Inflammatory macrophage treated with lipopolysaccharide for 1 hour (primary cell): ENCODE data around the gene PARK7.

Experiments used
- DNase-seq, 2 donors: peaks; one replicate each; pipeline ENCODE4 v3.0.0-alpha.2; 2020 to 2022

The PARK7 gene

DNA sequence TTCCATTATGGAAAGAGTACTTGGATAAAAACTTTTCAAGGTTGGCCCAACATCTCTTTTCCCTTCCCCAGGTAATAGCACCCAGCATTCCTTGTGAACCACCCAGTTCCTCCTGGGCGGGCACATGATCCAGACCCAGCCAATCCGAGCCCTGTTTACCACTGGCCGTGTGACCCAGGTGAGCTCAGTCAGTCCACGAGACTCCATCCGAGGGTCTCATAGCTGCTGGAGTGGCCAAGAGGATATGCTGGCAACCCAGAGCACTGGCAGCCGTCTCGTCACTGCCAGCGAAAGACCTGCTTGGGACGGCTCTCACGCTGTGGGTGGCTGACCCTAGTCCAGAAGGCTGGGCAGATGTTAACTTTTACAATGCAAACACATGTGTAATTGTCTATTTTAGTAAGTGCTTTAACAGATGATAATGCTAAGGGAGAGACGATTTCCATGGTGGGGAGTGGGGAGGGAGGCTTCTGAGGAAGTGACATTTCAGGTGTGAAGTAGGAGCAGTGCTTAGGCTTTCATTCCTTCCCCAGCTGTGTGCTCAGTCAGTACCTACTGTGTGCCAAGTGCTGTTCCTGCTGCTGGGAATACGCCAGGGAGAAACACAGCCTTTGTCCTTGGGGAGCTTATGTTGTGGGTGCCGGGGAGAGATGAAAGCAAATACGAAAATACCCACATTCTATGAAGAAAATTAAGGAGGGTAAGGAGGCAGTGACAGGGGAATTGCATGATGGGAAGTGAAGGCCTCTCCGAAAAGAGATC is 24.5 kb downstream of the PARK7 start:
- DNase-seq: no peak

DNA sequence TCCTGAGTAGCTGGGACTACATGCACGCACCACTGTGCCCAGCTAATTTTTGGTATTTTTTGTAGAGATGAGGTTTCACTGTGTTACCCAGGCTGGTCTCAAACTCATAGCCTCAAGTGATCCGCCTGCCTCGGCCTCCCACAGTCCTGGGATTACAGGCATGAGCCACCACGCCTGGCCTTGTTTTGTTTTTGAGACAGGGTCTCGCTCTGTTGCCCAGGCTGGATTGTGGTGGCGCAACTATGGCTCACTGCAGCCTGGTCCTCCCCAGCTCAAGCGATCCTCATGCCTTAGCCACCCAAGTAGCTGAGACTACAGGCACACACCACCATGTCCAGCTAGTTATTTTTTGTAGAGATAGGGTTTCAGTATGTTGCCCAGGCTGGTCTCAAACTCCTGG is 26.0 kb downstream of the PARK7 start:
- DNase-seq: no peak

DNA sequence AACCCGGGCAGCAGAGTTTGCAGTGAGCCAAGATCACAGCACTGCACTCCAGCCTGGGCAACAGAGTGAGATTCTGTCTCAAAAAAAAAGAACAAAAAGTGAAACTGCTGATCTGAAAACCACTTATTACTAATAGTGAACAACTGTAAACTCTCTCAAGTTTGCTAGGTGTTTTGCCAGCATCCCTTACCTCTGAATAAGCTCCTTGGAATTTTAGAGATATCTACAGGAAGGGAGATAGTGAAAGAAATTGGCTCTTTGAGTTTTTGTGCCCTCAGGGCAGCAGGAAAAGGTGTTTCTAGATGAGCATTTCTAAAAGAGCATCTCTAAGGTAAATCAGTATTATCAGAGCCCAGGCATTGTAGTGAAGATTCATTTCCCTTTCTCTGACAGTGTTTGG is 27.1 kb downstream of the PARK7 start:
- DNase-seq: no peak

DNA sequence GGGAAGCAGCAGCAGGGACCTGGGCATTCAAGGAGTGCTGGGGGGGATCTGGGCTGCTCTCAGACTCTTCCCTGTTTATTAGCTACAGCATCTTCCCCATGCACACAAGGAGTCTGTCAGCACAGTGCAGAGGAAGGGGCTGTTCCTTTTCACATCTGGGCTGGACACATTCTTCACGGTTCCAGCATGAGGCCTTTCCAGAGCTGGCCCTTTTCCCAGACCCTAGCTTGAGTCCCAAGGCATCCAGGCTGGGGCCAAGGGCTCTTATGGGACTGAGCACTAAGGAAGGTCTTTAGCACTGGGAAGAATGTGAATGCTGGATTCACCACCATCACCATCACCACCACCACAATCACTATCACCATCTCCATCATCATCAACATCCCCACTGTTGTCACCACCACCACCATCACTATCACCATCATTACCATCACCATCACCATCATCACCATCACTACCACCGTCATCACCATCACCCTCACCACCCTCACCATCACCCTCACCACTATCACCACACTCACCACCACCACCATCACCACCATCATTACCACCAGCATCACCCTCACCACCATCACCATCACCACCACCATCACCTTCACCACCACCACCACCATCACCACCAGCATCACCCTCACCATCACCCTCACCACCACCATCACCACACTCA is 28.4 kb downstream of the PARK7 start:
- DNase-seq: no peak

DNA sequence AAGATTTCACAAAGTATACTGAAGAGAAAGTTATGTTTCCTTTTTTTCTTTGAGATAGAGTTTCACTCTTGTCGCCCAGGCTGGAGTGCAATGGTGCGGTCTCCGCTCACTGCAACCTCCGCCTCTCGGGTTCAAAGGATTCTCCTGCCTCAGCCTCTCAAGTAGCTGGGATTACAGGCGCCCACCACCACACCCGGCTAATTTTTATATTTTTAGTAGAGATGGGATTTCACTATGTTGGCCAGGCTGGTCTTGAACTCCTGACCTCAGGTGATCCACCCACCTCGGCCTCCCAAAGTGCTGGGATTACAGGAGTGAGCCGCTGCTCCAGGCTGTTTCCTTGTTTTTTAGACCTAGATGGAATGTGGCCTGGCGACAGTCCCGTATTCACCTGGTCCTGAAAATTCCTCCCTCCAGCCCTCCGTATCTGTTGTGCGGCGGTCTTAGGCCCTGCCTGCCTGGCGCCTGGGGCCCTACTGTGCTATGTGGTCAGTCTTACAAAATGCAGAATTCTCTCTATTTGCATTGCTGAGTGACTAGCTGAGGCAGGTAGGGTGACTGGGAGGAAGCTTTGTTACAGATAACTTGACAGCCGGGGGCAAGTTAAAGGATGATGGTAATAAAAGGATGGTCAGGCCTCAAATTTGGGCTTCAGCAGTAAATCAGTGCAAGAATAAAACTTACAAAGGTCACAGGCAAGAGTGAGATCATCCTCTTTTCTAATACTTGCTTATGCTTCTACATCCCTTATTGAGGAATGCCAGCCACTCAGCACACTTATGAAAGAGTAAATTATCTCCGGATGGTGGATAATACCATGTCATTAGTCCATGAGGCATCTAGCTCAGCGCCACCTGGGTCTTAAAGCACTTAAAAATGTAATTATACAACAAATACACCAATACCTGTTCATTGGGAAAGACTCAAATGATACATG is 30.3 kb downstream of the PARK7 start:
- no peak for DNase-seq

DNA sequence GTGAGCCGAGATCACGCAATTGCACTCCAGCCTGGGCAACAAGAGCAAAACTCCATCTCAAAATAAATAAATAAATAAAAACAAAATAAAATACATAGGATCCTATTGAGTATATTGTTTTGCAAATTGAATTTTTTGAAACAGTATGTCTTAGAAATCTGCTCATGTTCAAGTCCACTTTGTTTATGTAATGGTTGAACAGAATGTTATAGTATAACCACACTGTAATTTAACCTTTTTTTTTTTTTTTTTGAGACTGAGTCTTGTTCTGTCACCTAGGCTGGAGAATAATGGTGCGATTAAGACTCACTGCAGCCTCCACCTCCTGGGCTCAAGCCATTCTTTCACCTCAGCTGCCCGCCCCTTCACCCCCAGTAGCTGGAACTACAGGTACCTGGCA is 31.4 kb downstream of the PARK7 start:
- DNase-seq: no peak

DNA sequence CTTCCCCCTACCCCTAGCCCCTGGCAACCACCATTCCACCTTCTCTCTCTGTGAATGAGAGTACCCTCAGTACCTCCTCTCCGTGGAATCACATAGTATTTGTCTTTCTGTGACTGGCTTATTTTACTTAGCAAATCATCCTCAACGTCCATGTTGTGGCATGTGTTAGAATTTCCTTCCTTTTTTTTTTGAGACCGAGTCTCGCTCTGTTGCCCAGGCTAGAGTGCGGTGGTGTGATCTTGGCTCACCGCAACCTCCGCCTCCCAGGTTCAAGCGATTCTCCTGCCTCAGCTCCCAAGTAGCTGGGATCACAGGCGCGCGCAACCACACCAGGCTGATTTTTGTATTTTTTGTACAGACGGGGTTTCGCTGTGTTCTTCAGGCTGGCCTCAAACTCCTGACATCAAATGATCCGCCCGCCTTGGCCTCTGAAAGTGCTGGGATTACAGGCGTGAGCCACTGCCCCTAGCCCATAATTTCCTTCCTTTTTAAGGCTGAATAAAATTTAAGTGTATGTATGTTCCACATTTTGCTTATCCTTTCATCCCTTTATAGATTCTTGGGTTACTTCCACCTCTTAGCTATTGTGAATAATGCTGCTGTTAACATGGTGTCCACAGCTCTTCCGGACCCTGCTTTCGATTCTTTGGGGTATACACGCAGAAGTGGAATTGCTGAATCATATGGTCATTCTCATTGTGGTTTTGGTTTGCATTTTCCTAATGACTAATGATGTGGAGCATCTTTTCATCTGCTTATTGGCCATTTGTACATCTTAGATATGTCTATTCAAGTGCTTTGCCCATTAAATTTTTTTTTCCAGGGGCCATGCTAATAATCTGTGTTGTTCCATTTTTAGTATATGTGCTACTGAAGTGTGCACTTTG is 32.3 kb downstream of the PARK7 start:
- DNase-seq: peak; percentile 11 to 59

DNA sequence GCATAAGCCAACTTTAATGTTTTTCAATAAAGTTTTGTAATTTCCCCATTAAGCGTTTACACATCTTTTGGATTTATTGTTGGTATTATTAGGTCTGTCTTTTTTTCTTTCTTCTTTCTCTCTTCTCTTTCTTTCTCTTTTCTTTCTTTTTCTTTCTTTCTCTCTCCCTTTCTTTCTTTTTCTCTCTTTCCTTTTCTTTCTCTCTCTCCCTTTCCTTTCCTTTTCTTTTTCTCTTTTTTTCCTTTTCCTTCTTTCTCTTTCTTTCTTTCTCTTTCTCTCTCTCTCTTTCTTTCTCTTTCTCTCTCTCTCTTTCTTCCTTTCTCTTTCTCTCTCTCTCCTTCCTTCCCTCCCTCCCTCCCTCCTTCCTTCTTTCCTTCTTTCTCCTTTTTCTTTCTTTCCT is 33.3 kb downstream of the PARK7 start:
- DNase-seq: no peak

DNA sequence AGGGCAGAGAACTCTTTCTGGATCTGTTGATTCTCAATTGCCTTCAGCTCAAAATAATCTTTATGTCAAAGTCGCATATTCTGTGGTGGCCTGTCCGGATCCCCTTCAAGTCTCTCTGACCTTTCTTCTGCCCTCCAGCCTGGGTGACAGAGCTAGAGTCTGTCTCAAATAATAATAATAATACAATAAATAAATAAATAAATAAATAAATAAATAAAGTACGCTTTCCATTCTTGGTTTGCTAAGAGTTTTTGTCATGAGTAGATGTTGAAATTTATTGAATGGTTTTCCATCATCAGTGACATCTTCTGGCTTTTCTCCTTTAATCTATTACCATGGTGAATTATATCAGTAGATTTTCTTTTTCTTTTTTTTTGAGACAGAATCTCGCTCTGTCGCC is 33.9 kb downstream of the PARK7 start:
- DNase-seq: no peak

DNA sequence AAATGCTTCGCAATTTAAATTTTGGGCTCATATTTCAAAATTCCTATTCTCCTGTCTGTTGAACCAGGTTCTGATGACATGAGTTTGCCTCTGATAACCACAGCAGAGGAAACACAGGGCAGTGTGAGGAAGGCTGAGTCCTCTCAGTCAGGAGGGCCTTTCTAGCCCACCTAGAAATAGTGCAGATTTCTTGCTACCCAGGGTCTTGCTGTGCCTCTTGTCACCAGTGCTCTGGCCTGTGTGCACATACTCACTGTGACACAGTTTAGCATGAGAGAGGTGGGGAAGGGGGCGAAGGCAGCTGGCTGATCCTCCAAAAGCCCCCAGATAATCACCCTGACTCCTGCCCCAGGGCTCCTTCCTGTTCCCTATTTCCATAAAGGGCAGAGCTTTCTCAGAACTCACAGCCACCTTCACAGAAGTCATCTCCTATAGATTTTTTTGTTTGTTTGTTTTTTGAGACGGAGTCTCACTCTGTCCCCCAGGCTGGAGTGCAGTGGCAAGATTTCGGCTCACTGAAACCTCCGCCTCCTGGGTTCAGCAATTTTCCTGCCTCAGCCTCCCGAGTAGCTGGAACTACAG is 40.9 kb downstream of the PARK7 start:
- DNase-seq: peak; percentile 22 to 40

DNA sequence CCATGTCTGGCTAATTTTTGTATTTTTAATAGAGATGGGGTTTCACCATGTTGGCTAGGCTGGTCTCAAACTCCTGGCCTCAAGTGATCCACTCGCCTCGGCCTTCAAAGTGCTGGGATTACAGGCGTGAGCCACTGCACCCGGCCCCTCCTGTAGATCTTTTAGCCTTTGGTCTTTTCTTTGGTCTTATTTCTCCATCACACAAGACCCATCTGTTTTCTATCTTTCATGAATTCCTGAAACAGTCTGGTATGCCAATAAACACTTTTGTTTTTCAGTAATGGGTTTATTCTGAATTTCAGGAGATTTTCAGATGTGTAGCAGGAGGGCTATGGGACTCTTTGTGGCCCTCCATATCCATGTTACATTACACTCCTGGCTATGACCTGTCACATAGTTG is 41.4 kb downstream of the PARK7 start:
- no peak for DNase-seq

DNA sequence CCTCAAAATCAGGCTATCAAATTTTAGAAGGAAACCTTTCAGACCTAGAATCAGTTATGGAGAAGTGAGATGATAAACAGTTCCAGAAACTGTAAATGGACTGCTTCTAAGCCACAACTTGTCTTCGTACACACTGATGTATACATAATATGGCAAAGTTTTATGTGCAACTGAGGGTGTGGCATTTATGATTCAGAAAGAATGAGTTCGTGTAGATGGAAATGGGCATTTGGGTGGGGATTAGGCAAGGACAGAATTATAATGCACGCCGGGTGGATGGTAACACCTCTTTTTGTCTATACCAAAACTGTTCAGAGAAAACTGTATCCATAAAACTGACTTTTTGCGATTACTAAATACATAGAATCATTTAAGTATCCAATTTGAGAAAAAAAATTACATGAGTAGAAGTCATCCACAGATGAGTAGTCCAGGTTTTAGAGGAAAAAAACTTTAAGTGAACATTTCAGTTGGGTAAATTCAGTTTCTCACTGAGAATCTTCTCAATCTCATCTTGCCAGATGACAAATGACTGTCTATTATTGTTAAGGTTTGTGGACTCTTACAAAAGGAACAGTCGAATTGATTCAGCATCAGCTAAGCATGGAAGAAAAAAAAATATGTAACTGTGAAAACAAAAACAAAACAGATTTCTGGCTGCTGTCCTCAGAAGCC is 42.1 kb downstream of the PARK7 start:
- DNase-seq: peak in 1 of 2 donors; percentile 22

DNA sequence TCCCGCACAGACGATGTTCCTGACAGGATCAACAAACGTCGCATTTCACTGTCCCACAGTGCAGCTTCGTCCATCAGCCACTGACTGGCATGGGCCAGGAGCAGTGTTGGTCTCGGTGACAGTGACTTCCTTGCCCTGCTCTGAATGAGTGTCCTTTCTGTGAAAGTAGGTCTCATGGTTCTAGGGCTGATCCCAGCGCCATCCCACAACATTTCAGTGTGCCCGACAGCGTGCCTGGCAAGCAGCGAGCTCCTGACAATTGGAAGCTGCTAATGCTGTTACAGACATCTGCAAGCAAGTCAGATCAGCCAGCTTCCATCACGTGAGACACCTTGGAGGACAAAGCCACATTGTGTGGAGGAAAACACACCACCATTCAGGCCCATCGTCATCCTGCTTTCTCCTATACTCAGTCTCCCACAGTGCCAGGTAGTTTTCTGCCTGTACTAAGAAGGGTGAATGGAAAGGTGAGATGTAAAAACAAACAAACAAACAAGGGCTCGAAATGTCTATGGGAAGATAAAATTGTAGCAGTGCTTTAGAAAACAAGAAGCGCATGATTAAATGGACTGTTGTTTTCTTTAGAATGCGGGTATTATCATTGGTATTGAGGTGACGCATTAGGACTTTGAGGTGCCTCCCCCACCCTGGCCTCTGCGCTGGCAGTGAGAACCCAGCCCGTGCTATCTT is 42.7 kb downstream of the PARK7 start:
- DNase-seq: no peak

DNA sequence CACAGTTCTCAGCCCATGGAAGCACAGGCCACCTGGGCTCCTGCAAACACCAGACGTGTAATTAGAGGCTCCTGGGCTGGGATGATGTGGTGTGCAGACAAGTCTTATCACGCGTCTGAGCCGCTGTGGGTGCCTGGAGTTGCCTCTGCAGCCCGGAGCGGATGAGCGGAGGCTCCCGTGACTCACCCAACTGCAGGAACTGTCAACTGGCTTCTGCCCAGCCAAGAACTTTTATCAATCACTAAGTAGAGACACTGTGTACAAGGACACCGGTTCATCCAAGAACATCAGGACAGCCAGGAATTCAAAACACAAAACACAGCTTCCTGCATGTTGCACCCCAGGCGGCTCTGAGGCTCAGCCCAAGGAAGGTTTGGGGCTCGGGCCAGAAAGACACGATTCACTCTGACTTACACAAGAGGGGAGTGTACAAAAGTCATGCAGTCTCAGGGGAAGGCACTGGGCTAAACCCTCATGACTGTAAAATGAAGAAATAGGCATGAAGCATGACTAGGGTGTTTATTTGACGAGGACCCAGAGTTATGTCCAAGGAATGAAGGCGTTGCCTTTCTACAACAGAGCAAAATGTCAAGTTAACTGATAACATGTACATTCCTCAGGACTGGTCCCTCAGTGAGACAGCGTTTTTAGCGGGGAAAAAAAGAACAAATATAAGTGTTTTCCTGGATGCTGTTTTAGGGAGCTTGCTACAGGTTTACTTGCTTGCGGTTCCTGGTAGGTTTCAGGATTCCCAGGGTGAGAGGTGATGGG is 43.5 kb downstream of the PARK7 start:
- DNase-seq: peak; percentile 80 to 88

DNA sequence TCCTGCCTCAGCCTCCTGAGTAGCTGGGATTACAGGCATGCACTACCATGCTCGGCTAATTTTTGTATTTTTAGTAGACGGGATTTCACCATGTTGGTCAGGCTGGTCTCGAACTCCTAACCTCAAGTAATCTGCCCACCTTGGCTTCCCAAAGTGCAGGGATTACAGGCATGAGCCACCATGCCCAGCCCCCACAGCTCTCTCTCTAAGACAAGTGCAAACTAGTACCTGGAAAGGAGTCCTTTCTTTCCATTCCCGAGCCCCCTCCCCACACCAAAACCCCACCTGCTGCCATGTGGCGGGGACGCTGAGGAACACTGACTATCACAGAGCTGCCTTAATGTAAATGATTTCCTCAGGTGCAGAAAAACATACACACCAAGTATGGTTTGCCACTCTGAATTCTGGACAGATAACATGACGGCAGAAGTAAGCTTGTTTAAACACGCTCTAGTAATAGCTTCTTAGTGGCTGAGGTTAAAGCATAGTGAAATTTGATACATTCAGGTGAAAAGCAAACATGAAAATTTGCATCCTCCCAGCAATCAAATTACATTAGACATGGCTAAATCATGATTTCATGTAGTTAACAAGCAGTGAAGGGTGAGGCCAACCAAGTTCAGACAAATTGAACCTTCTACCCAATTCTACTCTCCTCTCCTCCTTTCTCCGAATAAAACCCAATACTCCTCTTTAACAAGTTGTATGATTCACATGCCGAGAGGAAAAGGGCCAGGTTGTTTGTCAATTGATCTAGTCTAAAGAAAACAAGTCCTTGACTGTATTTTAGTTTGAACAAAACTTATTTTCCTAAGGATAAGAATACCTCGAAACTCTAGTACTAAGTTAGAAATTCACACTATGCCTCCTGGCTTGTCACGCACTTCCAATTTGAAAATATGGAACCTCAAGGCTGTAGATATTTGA is 44.8 kb downstream of the PARK7 start:
- DNase-seq: no peak

DNA sequence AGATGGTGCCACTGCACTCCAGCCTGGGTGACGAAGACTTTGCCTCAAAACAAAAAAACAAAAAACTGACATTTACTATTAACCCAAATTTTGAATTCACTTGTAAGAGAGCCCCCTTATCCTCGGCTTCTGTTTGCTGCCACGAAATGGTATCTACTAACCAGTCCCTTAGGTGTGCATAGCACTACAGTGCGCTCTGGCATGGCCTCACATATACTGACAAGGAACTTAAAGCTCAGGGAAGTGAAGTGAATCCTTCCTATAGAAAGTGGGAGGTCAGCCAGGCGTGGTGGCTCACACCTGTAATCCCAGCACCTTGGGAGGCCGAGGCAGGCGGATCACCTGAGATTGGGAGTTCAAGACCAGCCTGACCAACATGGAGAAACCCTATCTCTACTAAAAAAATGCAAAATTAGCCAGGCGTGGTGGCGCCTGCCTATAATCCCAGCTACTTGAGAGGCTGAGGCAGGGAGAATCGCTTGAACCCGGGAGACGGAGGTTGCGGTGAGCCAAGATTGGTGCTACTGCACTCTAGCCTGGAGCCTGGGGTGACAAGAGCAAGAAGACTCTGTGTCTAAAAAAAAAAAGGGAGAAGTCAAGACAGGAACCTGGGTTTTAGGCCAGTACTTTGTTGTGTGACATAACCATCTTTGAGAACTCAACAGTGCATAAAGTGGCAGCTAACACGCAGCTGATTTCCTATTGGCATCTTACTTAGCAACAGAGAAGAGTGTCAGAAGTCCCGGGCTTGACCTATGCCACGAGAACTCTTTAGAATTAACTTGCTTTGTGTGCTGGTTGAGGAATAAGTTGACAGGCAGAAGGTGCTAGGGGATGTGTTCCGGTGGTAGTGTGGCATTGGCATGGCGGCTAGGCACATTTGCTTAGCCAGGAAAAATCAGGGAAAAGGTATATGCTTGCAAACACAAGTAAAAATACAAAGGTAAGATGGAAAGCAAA is 47.8 kb downstream of the PARK7 start:
- DNase-seq: no peak

DNA sequence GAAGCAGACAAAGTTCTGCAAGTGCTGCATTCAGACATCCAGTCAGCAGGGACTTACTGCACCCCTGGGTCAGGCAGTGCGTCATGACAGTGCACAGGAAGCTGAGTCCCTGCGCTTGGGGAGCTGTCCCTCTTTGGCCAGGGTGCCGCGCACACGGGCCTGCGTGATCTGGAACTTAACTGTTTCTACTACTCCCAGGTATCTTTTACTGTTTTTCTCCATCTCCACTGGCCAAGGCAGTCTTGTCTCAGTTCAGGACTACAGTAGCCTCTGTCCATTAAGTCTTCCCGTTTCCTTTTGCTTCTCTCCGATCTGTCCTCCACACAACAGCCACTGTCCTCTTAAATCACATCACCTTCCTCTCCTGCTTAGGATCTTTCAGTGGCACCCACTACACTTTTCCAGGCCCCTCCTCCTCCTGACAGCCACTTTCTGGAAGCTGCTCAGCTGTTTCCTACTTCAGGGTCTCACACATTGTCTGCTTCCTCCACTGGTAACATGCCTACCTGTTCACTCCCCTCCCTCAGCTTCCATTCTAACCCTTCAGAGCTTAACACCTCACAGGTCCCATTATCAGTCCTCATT is 48.7 kb downstream of the PARK7 start:
- no peak for DNase-seq
